B cell (primary cell): ENCODE data around the gene GATAD2B. TPM values are rescaled to one million over a fixed set of nuclear protein-coding genes. Genes with fewer than 3 reads are reported as not detected.

Experiments used
- ATAC-seq: fragments of 200-7000 bp; cut with Tn5 transposase; one replicate; pipeline ENCODE4 v1.10.0; 2021; ENCODE audit warnings: low read depth, mild to moderate bottlenecking, moderate number of reproducible peaks, moderate library complexity
- CTCF ChIA-PET: fragments of 350-600 bp; sonication (Branson Sonifier 250); formaldehyde crosslinking; loops from one replicate; lab custom pipeline; 2021; ENCODE audit warnings: antibody characterized with exemption, inconsistent platforms; lab: Charles Lee
- POLR2A ChIA-PET: fragments of 350-600 bp; sonication (Branson Sonifier 250); formaldehyde crosslinking; loops from one replicate; lab custom pipeline; 2021; ENCODE audit warnings: antibody characterized with exemption; lab: Charles Lee
- DNase-seq: peaks from one replicate; pipeline ENCODE4 v3.0.0; 2013
- H2AFZ ChIP-seq: 2 replicates; pipeline ENCODE4 v1.6.1; 2012; ENCODE audit warnings: mild to moderate bottlenecking, low read depth, low read length; ENCODE audit not compliant: insufficient read depth, poor library complexity, severe bottlenecking
- H3K27ac ChIP-seq, 2 donors: 1 replicate in 1 of 2; 2 replicates in 1 of 2; pipeline ENCODE4 v1.5.1; 2012 to 2013; ENCODE audit warnings: low read length in 2 of 2, mild to moderate bottlenecking in 2 of 2, moderate library complexity in 1 of 2
- H3K27me3 ChIP-seq, 4 experiments: fragments of 200-600 bp in 1 of 4; sonication (generic) in 1 of 4; replicated peaks in 1 of 4; 1 replicate in 2 of 4; 2 replicates in 2 of 4; pipeline versions ENCODE4 v1.6.1 to v1.7.0; 2013 to 2016; ENCODE audit warnings: low read length in 3 of 4, mild to moderate bottlenecking in 2 of 4, mixed read lengths in 1 of 4, moderate library complexity in 1 of 4; ENCODE audit not compliant: insufficient read depth in 4 of 4, control insufficient read depth in 3 of 4; ENCODE audit errors: control extremely low read depth in 1 of 4
- H3K36me3 ChIP-seq, 2 experiments: replicated peaks in 1 of 2; 1 replicate in 1 of 2; 2 replicates in 1 of 2; pipeline versions ENCODE4 v1.6.1 to v1.7.1; 2013; ENCODE audit warnings: low read length in 1 of 2; ENCODE audit not compliant: insufficient read depth in 2 of 2, control insufficient read depth in 1 of 2; ENCODE audit errors: control extremely low read depth in 1 of 2, extremely low read depth in 1 of 2
- H3K4me1 ChIP-seq, 2 donors: fragments of 200-600 bp in 1 of 2; sonication (generic) in 1 of 2; 1 replicate in 1 of 2; 2 replicates in 1 of 2; pipeline versions ENCODE4 v1.5.1 to v1.6.1; 2013 to 2017; ENCODE audit warnings: low read length in 2 of 2; ENCODE audit not compliant: control insufficient read depth in 2 of 2, insufficient read depth in 2 of 2
- H3K4me2 ChIP-seq: replicated peaks from 2 replicates; pipeline ENCODE3; 2012; ENCODE audit warnings: mild to moderate bottlenecking, low read depth, low read length; ENCODE audit not compliant: poor library complexity, severe bottlenecking
- H3K4me3 ChIP-seq, 5 experiments: fragments of 200-600 bp in 1 of 5; sonication (generic) in 1 of 5; 1 replicate in 3 of 5; 2 replicates in 2 of 5; pipeline versions ENCODE4 v1.5.1 to v1.7.0; 2011 to 2016; ENCODE audit warnings: low read length in 4 of 5, mild to moderate bottlenecking in 4 of 5, low read depth in 2 of 5, control low read depth in 1 of 5, moderate library complexity in 1 of 5; ENCODE audit not compliant: insufficient read depth in 1 of 5; ENCODE audit errors: control extremely low read depth in 1 of 5, extremely low read depth in 1 of 5
- H3K79me2 ChIP-seq: fragments of 200-600 bp; sonication (generic); one replicate; pipeline ENCODE4 v1.6.0; 2016; ENCODE audit warnings: low read length; ENCODE audit not compliant: control insufficient read depth, insufficient read depth
- H3K9ac ChIP-seq: fragments of 200-600 bp; sonication (generic); 2 replicates; pipeline ENCODE4 v1.6.1; 2017; ENCODE audit warnings: mild to moderate bottlenecking, low read length, moderate library complexity
- H3K9me3 ChIP-seq, 3 donors: one replicate each; pipeline versions ENCODE4 v1.6.1 to v1.7.1; 2013; ENCODE audit warnings: low read length in 2 of 3; ENCODE audit not compliant: control insufficient read depth in 2 of 3, insufficient read depth in 1 of 3; ENCODE audit errors: control extremely low read depth in 1 of 3
- H4K20me1 ChIP-seq: 2 replicates; pipeline ENCODE4 v1.6.0; 2012; ENCODE audit warnings: mild to moderate bottlenecking, low read length; ENCODE audit not compliant: insufficient read depth, control insufficient read depth, poor library complexity, severe bottlenecking
- H3K27ac Mint-ChIP-seq: one replicate; pipeline ENCODE4 v1.8.0; 2021; ENCODE audit warnings: mixed read lengths
- H3K27me3 Mint-ChIP-seq: one replicate; pipeline ENCODE4 v1.8.0; 2021; ENCODE audit warnings: mixed read lengths
- H3K4me1 Mint-ChIP-seq: one replicate; pipeline ENCODE4 v1.8.0; 2021; ENCODE audit warnings: mixed read lengths
- H3K4me3 Mint-ChIP-seq: one replicate; pipeline ENCODE4 v1.8.0; 2021; ENCODE audit warnings: mixed read lengths
- H3K9me3 Mint-ChIP-seq: one replicate; pipeline ENCODE4 v1.8.0; 2022; ENCODE audit warnings: mixed read lengths; ENCODE audit not compliant: insufficient read depth
- EZH2 ChIP-seq: IDR thresholded peaks from 2 replicates; pipeline ENCODE4 v1.6.1; 2012; ENCODE audit warnings: borderline replicate concordance, low read depth, mild to moderate bottlenecking, moderate library complexity, low read length; ENCODE audit not compliant: insufficient read depth, poor library complexity, severe bottlenecking
- WGBS: methylation state at CpG from one replicate; pipeline ENCODE4 v1.1.5; 2013; ENCODE audit warnings: missing lambda C conversion rate; ENCODE audit not compliant: insufficient coverage; 5-methylcytosine and 5-hydroxymethylcytosine counted together
- intact Hi-C: fragments of 100-400 bp; cut with micrococcal nuclease; formaldehyde crosslinking; loops from one replicate; pipeline ENCODE4 v1.10.0; 2022
- polyA plus RNA-seq: library from polyadenylated mRNA; depleted of rRNA; stranded (reverse); fragments of >200 nt; gene quantifications from 2 replicates; pipeline ENCODE4 v1.2.3, GENCODE V29; 2012
- total RNA-seq, 2 donors: library from RNA; stranded (reverse); fragments of 120-200 nt in 1 of 2; gene quantifications; 1 replicate in 1 of 2; 2 replicates in 1 of 2; pipeline versions ENCODE4 v1.2.3 to v1.2.4, GENCODE V29; 2013 to 2022
- TF ChIP-seq, protein P1 (sequence below): fragments of 200-600 bp; IDR thresholded peaks from one replicate; pipeline ENCODE4 v1.8.0; 2022; ENCODE audit warnings: antibody characterized with exemption, mild to moderate bottlenecking

GATAD2B gene
- total and polyA plus RNA-seq, 2 donors (not counting 1 experiment from before 2014, with no cell fraction given), result 16.7 to 105 TPM

DNA sequence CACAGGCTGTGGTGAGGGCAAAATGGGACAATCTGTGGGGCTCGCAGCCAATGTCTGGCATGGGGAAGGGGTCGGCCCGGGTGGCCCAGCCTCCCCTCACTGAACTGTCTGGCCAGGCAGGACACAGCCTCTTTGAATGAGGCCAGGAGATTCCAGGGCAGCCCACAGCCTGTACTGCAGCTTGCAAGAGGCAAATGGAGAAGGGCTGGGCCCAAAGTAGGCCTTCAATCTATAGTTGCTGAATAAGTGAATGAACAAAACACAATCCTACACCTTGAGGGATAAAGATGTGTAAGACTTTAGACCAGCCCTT, 124.3 kb downstream of the GATAD2B start:
- H2AFZ ChIP-seq, result no peak overlapping the region
- 100% methylated on average over 3 of the region's 3 CpGs for WGBS
- no peaks in the 10 kb centered on the region for H3K27me3 ChIP-seq
- TF ChIP-seq, protein P1, sequence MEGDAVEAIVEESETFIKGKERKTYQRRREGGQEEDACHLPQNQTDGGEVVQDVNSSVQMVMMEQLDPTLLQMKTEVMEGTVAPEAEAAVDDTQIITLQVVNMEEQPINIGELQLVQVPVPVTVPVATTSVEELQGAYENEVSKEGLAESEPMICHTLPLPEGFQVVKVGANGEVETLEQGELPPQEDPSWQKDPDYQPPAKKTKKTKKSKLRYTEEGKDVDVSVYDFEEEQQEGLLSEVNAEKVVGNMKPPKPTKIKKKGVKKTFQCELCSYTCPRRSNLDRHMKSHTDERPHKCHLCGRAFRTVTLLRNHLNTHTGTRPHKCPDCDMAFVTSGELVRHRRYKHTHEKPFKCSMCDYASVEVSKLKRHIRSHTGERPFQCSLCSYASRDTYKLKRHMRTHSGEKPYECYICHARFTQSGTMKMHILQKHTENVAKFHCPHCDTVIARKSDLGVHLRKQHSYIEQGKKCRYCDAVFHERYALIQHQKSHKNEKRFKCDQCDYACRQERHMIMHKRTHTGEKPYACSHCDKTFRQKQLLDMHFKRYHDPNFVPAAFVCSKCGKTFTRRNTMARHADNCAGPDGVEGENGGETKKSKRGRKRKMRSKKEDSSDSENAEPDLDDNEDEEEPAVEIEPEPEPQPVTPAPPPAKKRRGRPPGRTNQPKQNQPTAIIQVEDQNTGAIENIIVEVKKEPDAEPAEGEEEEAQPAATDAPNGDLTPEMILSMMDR, result no peak
- no peak for TF ChIP-seq EZH2
- ATAC-seq (no peak), DNase-seq (no peak)
- ChIA-PET POLR2A (interaction anchor here (0.6 to 2.6 kb wide), 3 partner anchors 129 to 192 kb away, joined by 5 to 10 read pairs (median 8); partner anchors contain the start of genes DENND4B and RPS27), CTCF (interaction anchor here (0.5 to 6.6 kb wide), 14 partner anchors 9 to 187 kb away, joined by 3 to 103 read pairs (median 7); partner anchors contain the start of genes CREB3L4, DENND4B, GATAD2B and JTB)
- intact Hi-C loops, result no loop called here
- Mint-ChIP-seq H3K4me1 (peaks cover 12% of the 10 kb centered on the region), H3K9me3 (no peaks in the 10 kb centered on the region), H3K27me3 (no peaks in the 10 kb centered on the region), H3K27ac (no peak overlapping the region), H3K4me3 (no peak overlapping the region)
- H3K4me2 ChIP-seq, result no peak overlapping the region
- no peak overlapping the region for H3K27ac ChIP-seq
- no peak overlapping the region for H3K9ac ChIP-seq
- peaks cover 3 to 14% of the 10 kb centered on the region in 2 donors for H3K4me1 ChIP-seq
- peaks cover 0 to 3% of the 10 kb centered on the region in 2 experiments for H3K36me3 ChIP-seq
- H3K9me3 ChIP-seq, result no peaks in the 10 kb centered on the region
- peaks cover 18% of the 10 kb centered on the region for H3K79me2 ChIP-seq
- no peaks in the 10 kb centered on the region for H4K20me1 ChIP-seq
- H3K4me3 ChIP-seq, result no peak overlapping the region
